Liver (tissue), 3 donors: Measurements from ENCODE around the gene PTPRN.

Source experiments
- RAD21 ChIP-seq, 2 donors: IDR thresholded peaks; 2 replicates each; pipeline ENCODE4 v1.6.1; 2016; ENCODE audit warnings: antibody characterized with exemption in 2 of 2, mild to moderate bottlenecking in 2 of 2
- RXRA ChIP-seq, 2 donors: IDR thresholded peaks; 2 replicates each; pipeline ENCODE4 v1.6.1; 2017 to 2018; ENCODE audit warnings: antibody characterized with exemption in 2 of 2, mild to moderate bottlenecking in 1 of 2
- TF ChIP-seq, protein P1 (sequence below): fragments of 150-350 bp; IDR thresholded peaks from 2 replicates; pipeline ENCODE4 v1.5.1; 2017; ENCODE audit warnings: improper control_type of control experiment, low read depth, low read length; ENCODE audit not compliant: missing input control
- donor health status: healthy.
- donor health status: healthy.

DNA sequence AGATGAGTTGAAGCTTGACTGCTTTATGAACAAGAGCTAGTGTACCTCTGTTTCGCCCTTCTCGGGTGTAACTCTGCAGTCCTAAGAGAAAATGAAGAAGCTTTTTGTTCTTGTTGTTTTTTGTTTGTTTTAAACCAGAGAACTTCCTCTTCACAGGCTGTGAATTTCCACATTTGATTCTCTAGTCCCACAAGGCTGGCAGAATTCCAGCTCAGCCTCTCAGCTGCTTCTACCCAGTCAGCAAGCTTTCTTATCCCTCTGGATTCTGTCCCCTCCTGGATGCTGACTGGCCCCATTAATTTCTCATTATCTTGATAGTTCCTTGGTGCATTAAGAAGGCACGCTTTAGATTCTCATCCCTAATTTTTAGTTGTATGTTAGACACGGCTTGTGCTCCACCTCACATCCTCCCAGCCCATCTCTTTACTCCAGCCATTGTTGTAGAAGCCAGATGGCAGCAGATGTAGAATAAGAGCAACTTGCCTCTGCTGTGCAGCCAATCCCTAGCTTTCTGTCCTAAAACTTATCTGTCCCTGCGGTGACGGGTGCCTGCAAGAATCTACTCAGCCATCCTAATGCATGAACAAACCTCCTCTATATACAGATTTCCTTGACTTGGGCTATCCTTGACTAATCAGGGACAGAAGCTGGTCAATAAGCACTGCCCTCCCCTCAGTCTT lies 35.7 kb upstream of the PTPRN start:
- TF ChIP-seq, protein P1, sequence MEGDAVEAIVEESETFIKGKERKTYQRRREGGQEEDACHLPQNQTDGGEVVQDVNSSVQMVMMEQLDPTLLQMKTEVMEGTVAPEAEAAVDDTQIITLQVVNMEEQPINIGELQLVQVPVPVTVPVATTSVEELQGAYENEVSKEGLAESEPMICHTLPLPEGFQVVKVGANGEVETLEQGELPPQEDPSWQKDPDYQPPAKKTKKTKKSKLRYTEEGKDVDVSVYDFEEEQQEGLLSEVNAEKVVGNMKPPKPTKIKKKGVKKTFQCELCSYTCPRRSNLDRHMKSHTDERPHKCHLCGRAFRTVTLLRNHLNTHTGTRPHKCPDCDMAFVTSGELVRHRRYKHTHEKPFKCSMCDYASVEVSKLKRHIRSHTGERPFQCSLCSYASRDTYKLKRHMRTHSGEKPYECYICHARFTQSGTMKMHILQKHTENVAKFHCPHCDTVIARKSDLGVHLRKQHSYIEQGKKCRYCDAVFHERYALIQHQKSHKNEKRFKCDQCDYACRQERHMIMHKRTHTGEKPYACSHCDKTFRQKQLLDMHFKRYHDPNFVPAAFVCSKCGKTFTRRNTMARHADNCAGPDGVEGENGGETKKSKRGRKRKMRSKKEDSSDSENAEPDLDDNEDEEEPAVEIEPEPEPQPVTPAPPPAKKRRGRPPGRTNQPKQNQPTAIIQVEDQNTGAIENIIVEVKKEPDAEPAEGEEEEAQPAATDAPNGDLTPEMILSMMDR: no peak
- no peak for TF ChIP-seq RXRA (IDR thresholded peaks at IDR 0.05)
- TF ChIP-seq RAD21 (IDR thresholded peaks at IDR 0.05): no peak
